IMR-90 (cell line): ENCODE results near the gene CNPY4. TPM values are rescaled to one million over a fixed set of nuclear protein-coding genes. Genes with fewer than 3 reads are reported as not detected.

Experiments
- ATAC-seq: fragments of 200-7000 bp; cut with Tn5 transposase; 2 replicates; pipeline ENCODE4 v1.9.1; 2020; ENCODE audit warnings: low read depth, mild to moderate bottlenecking, moderate library complexity
- BruUV-seq: library from RNA; stranded (reverse); fragments of 400-500 nt; replicated peaks from 2 replicates; lab custom pipeline; 2021; lab: Mats Ljungman, UMichigan
- CTCF ChIA-PET: fragments of 300-600 bp; formaldehyde crosslinking; extraction: SDS; loops from one replicate; lab custom pipeline; 2021; ENCODE audit warnings: antibody characterized with exemption; lab: Yijun Ruan, JAX
- POLR2A ChIA-PET: fragments of 300-600 bp; sonication (Branson Sonifier 250); formaldehyde crosslinking; loops from one replicate; lab custom pipeline; 2022; ENCODE audit warnings: antibody characterized with exemption; ENCODE audit not compliant: unreplicated experiment; lab: Charles Lee
- DNase-seq: peaks from one replicate; pipeline ENCODE4 v3.0.0; 2013
- H2AFZ ChIP-seq: replicated peaks from 2 replicates; pipeline ENCODE3; 2013; ENCODE audit warnings: low read length, mild to moderate bottlenecking; ENCODE audit not compliant: poor library complexity
- H2AK5ac ChIP-seq: 2 replicates; pipeline ENCODE4 v1.6.1; 2013; ENCODE audit warnings: low read depth, low read length, inconsistent platforms
- H2AK9ac ChIP-seq: replicated peaks from 2 replicates; pipeline ENCODE3; 2013; ENCODE audit warnings: mild to moderate bottlenecking, low read depth, low read length, moderate library complexity; ENCODE audit not compliant: poor library complexity
- H2BK120ac ChIP-seq: 2 replicates; pipeline ENCODE4 v1.6.1; 2013; ENCODE audit warnings: low read depth, low read length, inconsistent platforms
- H2BK15ac ChIP-seq: 3 replicates; pipeline ENCODE4 v1.6.1; 2013; ENCODE audit warnings: low read depth, low read length, inconsistent platforms
- H2BK20ac ChIP-seq: 2 replicates; pipeline ENCODE4 v1.6.1; 2013; ENCODE audit warnings: low read depth, mild to moderate bottlenecking, inconsistent platforms, low read length, moderate library complexity
- H2BK5ac ChIP-seq: 2 replicates; pipeline ENCODE4 v1.6.1; 2013; ENCODE audit warnings: mild to moderate bottlenecking, low read depth, low read length, inconsistent platforms; ENCODE audit not compliant: poor library complexity, severe bottlenecking
- H3K14ac ChIP-seq: replicated peaks from 2 replicates; pipeline ENCODE4 v1.6.1; 2013; ENCODE audit warnings: low read depth, low read length, inconsistent platforms
- H3K18ac ChIP-seq: 2 replicates; pipeline ENCODE4 v1.6.1; 2013; ENCODE audit warnings: low read depth, low read length, control low read depth
- H3K23ac ChIP-seq: 2 replicates; pipeline ENCODE4 v1.6.1; 2013; ENCODE audit warnings: low read depth, low read length, inconsistent platforms
- H3K27ac ChIP-seq: 2 replicates; pipeline ENCODE4 v1.5.1; 2013; ENCODE audit warnings: mild to moderate bottlenecking, control low read depth, low read length; ENCODE audit not compliant: insufficient read depth
- H3K27me3 ChIP-seq: 2 replicates; pipeline ENCODE4 v1.6.1; 2013; ENCODE audit warnings: low read length; ENCODE audit not compliant: control insufficient read depth, insufficient read depth
- H3K36me3 ChIP-seq: 2 replicates; pipeline ENCODE4 v1.6.1; 2013; ENCODE audit warnings: low read length, mixed read lengths; ENCODE audit not compliant: control insufficient read depth, insufficient read depth
- H3K4ac ChIP-seq: 2 replicates; pipeline ENCODE4 v1.6.1; 2013; ENCODE audit warnings: low read depth, low read length, inconsistent platforms
- H3K4me1 ChIP-seq: 2 replicates; pipeline ENCODE4 v1.6.1; 2013; ENCODE audit warnings: low read length, mixed read lengths; ENCODE audit not compliant: control insufficient read depth, insufficient read depth
- H3K4me2 ChIP-seq: 2 replicates; pipeline ENCODE4 v1.6.1; 2013; ENCODE audit warnings: low read depth, mild to moderate bottlenecking, control low read depth, low read length, moderate library complexity
- H3K4me3 ChIP-seq: 2 replicates; pipeline ENCODE4 v1.5.1; 2013; ENCODE audit warnings: low read depth, mild to moderate bottlenecking, control low read depth, low read length, moderate library complexity; ENCODE audit not compliant: insufficient read depth
- H3K56ac ChIP-seq: 2 replicates; pipeline ENCODE4 v1.6.1; 2013; ENCODE audit warnings: low read length, inconsistent platforms; ENCODE audit not compliant: insufficient read depth; ENCODE audit errors: extremely low read depth
- H3K79me1 ChIP-seq, 2 experiments: 2 replicates each; pipeline ENCODE4 v1.6.1; 2013; ENCODE audit warnings: low read length in 2 of 2, inconsistent platforms in 1 of 2, low read depth in 1 of 2
- H3K9ac ChIP-seq: 2 replicates; pipeline ENCODE4 v1.6.1; 2013; ENCODE audit warnings: low read depth, low read length, control low read depth
- H3K9me1 ChIP-seq: 2 replicates; pipeline ENCODE4 v1.6.1; 2013; ENCODE audit warnings: low read length, inconsistent platforms; ENCODE audit not compliant: insufficient read depth
- H3K9me3 ChIP-seq: 2 replicates; pipeline ENCODE4 v1.6.1; 2013; ENCODE audit warnings: low read length; ENCODE audit not compliant: control insufficient read depth, insufficient read depth
- H4K20me1 ChIP-seq: 2 replicates; pipeline ENCODE4 v1.6.1; 2013; ENCODE audit warnings: low read length, inconsistent platforms; ENCODE audit not compliant: insufficient read depth
- H4K5ac ChIP-seq: 2 replicates; pipeline ENCODE4 v1.6.1; 2013; ENCODE audit warnings: mild to moderate bottlenecking, low read depth, low read length, control low read depth
- H4K8ac ChIP-seq, 2 experiments: 2 replicates each; pipeline ENCODE4 v1.6.1; 2013; ENCODE audit warnings: low read depth in 2 of 2, low read length in 2 of 2, control low read depth in 1 of 2, inconsistent platforms in 1 of 2
- H4K91ac ChIP-seq: 2 replicates; pipeline ENCODE4 v1.6.1; 2013; ENCODE audit warnings: low read depth, low read length, inconsistent platforms; ENCODE audit not compliant: insufficient read depth
- BHLHE40 ChIP-seq: fragments of 150-350 bp; IDR thresholded peaks from 2 replicates; pipeline ENCODE4 v1.6.1; 2016; ENCODE audit warnings: mild to moderate bottlenecking, low read depth, low read length
- CEBPB ChIP-seq: IDR thresholded peaks from 2 replicates; pipeline ENCODE4 v1.6.1; 2012; ENCODE audit warnings: low read depth, low read length, improper control_type of control experiment
- CHD1 ChIP-seq: IDR thresholded peaks from 2 replicates; pipeline ENCODE4 v1.6.1; 2012; ENCODE audit warnings: low read depth, low read length, improper control_type of control experiment
- ELK1 ChIP-seq: fragments of 150-350 bp; IDR thresholded peaks from 2 replicates; pipeline ENCODE4 v1.6.1; 2016; ENCODE audit warnings: low read depth, mild to moderate bottlenecking, low read length, moderate library complexity, borderline replicate concordance
- FOS ChIP-seq: fragments of 150-350 bp; IDR thresholded peaks from 2 replicates; pipeline ENCODE4 v1.6.1; 2016; ENCODE audit warnings: low read depth, low read length
- MAFK ChIP-seq: IDR thresholded peaks from 2 replicates; pipeline ENCODE4 v1.6.1; 2012; ENCODE audit warnings: low read depth, low read length, improper control_type of control experiment
- MAZ ChIP-seq: IDR thresholded peaks from 2 replicates; pipeline ENCODE4 v1.6.1; 2012; ENCODE audit warnings: low read depth, mild to moderate bottlenecking, low read length, improper control_type of control experiment, moderate library complexity, borderline replicate concordance
- MXI1 ChIP-seq: IDR thresholded peaks from 2 replicates; pipeline ENCODE4 v1.6.1; 2012; ENCODE audit warnings: low read depth, mild to moderate bottlenecking, low read length, moderate library complexity, borderline replicate concordance
- NFE2L2 ChIP-seq: fragments of 150-350 bp; IDR thresholded peaks from 2 replicates; pipeline ENCODE4 v1.6.1; 2016; ENCODE audit warnings: low read depth, mild to moderate bottlenecking, low read length
- POLR2A ChIP-seq: IDR thresholded peaks from 2 replicates; pipeline ENCODE4 v1.6.1; 2012; ENCODE audit warnings: mild to moderate bottlenecking, low read depth, low read length
- RAD21 ChIP-seq: IDR thresholded peaks from 2 replicates; pipeline ENCODE4 v1.6.1; 2012; ENCODE audit warnings: low read length, improper control_type of control experiment
- RCOR1 ChIP-seq: IDR thresholded peaks from 2 replicates; pipeline ENCODE4 v1.6.1; 2012; ENCODE audit warnings: mild to moderate bottlenecking, low read length, improper control_type of control experiment; ENCODE audit not compliant: insufficient replicate concordance
- RFX5 ChIP-seq: IDR thresholded peaks from 2 replicates; pipeline ENCODE4 v1.8.0; 2012; ENCODE audit warnings: low read depth, mild to moderate bottlenecking, low read length, moderate library complexity
- USF2 ChIP-seq: fragments of 150-350 bp; IDR thresholded peaks from 2 replicates; pipeline ENCODE4 v1.6.1; 2017; ENCODE audit warnings: mild to moderate bottlenecking, antibody characterized with exemption, low read length, low read depth
- WGBS, 2 experiments: methylation state at CpG; one replicate each; pipeline versions ENCODE4 v1.1.5 to v1.1.7; 2013; ENCODE audit warnings: missing lambda C conversion rate in 2 of 2; ENCODE audit not compliant: insufficient read length in 1 of 2; ENCODE audit errors: extremely low coverage in 2 of 2; 5-methylcytosine and 5-hydroxymethylcytosine counted together
- dilution Hi-C: fragments of 300-500 bp; cut with HindIII; formaldehyde crosslinking; loops from one replicate; pipeline ENCODE4 v1.14.3; 2018; ENCODE audit warnings: low sequenced_read_pairs; ENCODE audit not compliant: unreplicated experiment
- in situ Hi-C: fragments of 300-500 bp; cut with MboI; formaldehyde crosslinking; loops from 3 replicates; pipeline ENCODE4 v1.14.3; 2019; ENCODE audit warnings: low sequenced_read_pairs, inconsistent platforms, mixed read lengths
- intact Hi-C: fragments of 100-400 bp; cut with micrococcal nuclease; formaldehyde crosslinking; loops from 2 replicates; pipeline ENCODE4 v1.10.0; 2022
- polyA plus RNA-seq, 3 experiments: library from polyadenylated mRNA; depleted of rRNA; stranded (reverse); fragments of >200 nt; gene quantifications; 2 replicates each; pipeline ENCODE4 v1.2.3, GENCODE V29; 2012; ENCODE audit warnings: low replicate concordance in 1 of 3
- total RNA-seq: library from RNA; depleted of rRNA; stranded (reverse); fragments of >200 nt; gene quantifications from 2 replicates; pipeline ENCODE4 v1.2.3, GENCODE V29; 2012
- TF ChIP-seq, protein P1 (sequence below): conservative IDR thresholded peaks from 2 replicates; pipeline ENCODE4 v1.5.1; 2012; ENCODE audit warnings: mild to moderate bottlenecking, low read depth, low read length, improper control_type of control experiment

CNPY4 gene
- total and polyA plus RNA-seq, 2 of the 4 experiments (the other 2 are of a cell fraction), result 13.3 to 21.9 TPM

DNA sequence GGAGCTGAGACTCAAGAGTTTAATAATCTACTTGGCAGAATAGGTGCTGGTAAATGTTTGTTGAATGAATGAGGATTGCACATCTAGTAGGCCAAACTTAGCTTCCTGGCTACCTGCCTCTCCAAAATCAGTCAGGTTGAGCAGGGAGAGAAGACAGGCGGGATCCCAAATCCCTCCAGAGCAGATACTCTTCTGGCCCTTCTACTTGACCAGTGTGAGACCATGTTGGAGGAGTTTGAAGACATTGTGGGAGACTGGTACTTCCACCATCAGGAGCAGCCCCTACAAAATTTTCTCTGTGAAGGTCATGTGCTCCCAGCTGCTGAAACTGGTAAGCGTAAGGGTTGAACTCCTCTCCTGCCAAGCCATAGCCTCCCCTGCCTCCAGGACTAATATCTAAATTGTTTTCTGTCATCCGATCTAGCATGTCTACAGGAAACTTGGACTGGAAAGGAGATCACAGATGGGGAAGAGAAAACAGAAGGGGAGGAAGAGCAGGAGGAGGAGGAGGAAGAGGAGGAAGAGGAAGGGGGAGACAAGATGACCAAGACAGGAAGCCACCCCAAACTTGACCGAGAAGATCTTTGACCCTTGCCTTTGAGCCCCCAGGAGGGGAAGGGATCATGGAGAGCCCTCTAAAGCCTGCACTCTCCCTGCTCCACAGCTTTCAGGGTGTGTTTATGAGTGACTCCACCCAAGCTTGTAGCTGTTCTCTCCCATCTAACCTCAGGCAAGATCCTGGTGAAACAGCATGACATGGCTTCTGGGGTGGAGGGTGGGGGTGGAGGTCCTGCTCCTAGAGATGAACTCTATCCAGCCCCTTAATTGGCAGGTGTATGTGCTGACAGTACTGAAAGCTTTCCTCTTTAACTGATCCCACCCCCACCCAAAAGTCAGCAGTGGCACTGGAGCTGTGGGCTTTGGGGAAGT lies 5.1 kb downstream of the CNPY4 start:
- H2BK20ac ChIP-seq, result no peak overlapping the region
- POLR2A ChIA-PET, result no interaction called here
- ATAC-seq, result no peak
- TF ChIP-seq, protein P1, sequence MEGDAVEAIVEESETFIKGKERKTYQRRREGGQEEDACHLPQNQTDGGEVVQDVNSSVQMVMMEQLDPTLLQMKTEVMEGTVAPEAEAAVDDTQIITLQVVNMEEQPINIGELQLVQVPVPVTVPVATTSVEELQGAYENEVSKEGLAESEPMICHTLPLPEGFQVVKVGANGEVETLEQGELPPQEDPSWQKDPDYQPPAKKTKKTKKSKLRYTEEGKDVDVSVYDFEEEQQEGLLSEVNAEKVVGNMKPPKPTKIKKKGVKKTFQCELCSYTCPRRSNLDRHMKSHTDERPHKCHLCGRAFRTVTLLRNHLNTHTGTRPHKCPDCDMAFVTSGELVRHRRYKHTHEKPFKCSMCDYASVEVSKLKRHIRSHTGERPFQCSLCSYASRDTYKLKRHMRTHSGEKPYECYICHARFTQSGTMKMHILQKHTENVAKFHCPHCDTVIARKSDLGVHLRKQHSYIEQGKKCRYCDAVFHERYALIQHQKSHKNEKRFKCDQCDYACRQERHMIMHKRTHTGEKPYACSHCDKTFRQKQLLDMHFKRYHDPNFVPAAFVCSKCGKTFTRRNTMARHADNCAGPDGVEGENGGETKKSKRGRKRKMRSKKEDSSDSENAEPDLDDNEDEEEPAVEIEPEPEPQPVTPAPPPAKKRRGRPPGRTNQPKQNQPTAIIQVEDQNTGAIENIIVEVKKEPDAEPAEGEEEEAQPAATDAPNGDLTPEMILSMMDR, result no peak
- TF ChIP-seq MAFK (no peak), FOS (no peak), RFX5 (no peak), CEBPB (no peak), CHD1 (no peak), BHLHE40 (no peak), POLR2A (no peak), ELK1 (no peak), MXI1 (no peak), MAZ (no peak), USF2 (no peak), RAD21 (no peak), RCOR1 (no peak), NFE2L2 (no peak)

More for the DNA sequence above, 5.1 kb downstream of the CNPY4 start:
- peaks cover 4% of the 10 kb centered on the region; the same call in 1 of the 2 replicates for H3K36me3 ChIP-seq
- no peak overlapping the region for H3K9ac ChIP-seq
- H3K23ac ChIP-seq, result no peak overlapping the region; the same call in 1 of the 2 replicates
- H2BK120ac ChIP-seq, result no peak overlapping the region
- no peak overlapping the region for H3K14ac ChIP-seq
- no peak overlapping the region for H3K4ac ChIP-seq
- no peak overlapping the region for H4K91ac ChIP-seq
- H2AK5ac ChIP-seq, result no peak overlapping the region
- H3K27me3 ChIP-seq, result no peaks in the 10 kb centered on the region
- peaks cover 6% of the 10 kb centered on the region; the same call in 1 of the 2 replicates for H3K4me1 ChIP-seq
- H3K79me1 ChIP-seq, result peaks cover 26 to 62% of the 10 kb centered on the region in 2 experiments
- no peak overlapping the region for H3K18ac ChIP-seq
- peaks cover 11% of the 10 kb centered on the region for H3K9me1 ChIP-seq
- peak overlapping the region; percentile 75 for H2AK9ac ChIP-seq
- H2AFZ ChIP-seq, result no peak overlapping the region
- H4K8ac ChIP-seq, result no peak overlapping the region
- dilution Hi-C loops (no loop called here), in situ Hi-C loops (no loop called here), intact Hi-C loops (no loop called here)
- BruUV-seq, result TSS peak; percentile 82
- WGBS, 2 experiments, result no CpG with 5 or more reads among the region's 4 CpGs
- H2BK15ac ChIP-seq, result no peak overlapping the region
- no peaks in the 10 kb centered on the region; the same call in 1 of the 2 replicates for H4K20me1 ChIP-seq
- no peak overlapping the region for H3K4me2 ChIP-seq
- H3K4me3 ChIP-seq, result no peak overlapping the region
- H2BK5ac ChIP-seq, result no peak overlapping the region
- no peak overlapping the region for H3K27ac ChIP-seq
- H3K9me3 ChIP-seq, result no peaks in the 10 kb centered on the region
- no peak for DNase-seq
- no peak overlapping the region for H4K5ac ChIP-seq
- CTCF ChIA-PET, result no interaction called here
- H3K56ac ChIP-seq, result no peak overlapping the region
